GM19193 (cell line): ENCODE data around the gene DRAM2.

ENCODE experiments used
- POLR2A ChIP-seq: IDR thresholded peaks from 4 replicates; pipeline ENCODE4 v1.6.1; 2011; ENCODE audit not compliant: insufficient read depth, insufficient read length; ENCODE audit errors: extremely low read depth

Gene DRAM2

DNA sequence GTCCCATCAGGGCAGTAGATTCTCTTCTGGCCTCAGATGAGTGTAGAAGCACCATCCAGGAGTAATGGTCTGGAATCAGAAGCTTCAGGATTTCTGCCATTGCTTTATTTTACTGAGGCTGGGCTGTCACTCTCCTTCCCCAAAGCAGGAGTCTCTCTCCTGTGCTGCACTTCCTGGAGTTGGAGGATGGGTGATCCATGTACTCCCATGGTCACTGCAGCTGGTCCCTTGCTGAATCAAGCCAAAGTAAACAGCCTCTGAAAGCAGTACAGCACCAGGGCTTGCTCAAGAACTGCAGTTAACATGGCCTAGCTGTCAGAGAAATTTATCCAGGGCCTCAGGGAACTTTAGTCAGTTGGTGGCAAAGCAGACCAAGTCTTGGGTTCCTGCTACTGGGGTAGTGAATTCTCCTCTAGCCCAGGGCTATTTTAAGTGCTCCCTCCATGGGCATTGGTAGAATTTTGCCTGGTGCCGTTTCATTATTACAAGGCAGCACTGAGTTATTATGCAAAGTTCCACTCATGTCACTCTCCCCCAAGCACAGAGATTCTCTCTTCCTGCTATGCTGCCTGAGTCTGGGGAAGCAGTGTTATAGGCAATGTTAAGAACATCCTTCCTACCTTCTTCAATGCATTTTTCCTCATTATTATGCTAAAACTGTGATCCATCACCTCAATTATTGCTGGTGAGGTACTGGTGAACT, 29.5 kb downstream of the DRAM2 start:
- no peak for TF ChIP-seq POLR2A

DNA sequence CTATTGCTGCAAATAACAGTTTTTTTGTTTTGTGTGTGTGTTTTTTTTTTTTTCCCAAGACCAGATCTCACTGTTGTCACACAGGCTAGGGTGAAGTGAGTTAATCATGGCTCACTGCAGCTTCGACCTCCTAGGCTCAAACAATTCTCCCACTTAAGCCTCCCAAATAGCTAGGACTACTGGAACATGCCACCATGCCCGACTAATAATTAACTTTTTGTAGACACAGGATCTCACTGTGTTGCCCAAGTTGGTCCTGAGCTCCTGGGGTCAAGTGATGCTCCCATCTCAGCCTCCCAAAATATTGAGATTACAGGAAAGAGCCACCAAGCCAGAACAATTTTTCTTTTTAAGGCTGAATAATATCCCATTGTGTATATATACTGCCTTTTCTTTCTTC, 34.9 kb downstream of the DRAM2 start:
- no peak for TF ChIP-seq POLR2A

DNA sequence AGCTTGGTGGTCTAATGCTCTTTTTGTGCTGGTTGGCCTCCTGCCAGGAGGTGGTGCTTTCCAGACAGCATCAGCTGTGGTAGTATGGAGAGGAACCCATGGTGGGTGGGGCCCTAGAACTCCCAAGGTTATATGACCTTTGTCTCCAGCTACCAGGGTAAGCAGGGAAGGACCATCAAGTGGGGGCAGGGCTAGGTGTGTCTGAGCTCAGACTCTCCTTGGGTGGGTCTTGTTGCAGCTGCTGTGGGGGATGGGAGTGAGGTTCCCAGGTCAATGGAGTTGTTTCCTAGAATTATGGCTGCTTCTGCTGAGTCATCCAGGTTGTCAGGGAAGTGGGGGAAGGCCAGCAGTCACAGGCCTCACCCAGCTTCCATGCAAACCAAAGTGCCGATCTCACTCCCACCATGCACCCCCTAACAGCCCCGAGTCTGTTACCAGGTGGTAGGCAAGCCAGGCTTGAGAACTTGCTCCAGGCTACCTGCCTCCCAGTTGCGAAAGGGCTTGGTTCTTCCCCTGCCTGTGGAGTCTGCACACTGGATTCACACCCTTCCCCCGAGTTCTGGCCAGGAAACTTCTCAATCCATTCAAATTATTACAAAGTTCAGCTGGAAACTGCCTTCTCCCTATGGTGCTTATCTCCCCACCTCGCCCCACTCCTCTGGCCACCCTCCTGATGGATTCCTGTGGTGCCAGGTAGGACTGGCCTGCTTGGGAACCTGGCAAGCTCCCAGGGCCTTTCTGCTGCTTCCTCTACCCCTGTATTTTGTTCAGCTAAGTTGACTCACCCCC, 37.8 kb downstream of the DRAM2 start:
- no peak for TF ChIP-seq POLR2A

DNA sequence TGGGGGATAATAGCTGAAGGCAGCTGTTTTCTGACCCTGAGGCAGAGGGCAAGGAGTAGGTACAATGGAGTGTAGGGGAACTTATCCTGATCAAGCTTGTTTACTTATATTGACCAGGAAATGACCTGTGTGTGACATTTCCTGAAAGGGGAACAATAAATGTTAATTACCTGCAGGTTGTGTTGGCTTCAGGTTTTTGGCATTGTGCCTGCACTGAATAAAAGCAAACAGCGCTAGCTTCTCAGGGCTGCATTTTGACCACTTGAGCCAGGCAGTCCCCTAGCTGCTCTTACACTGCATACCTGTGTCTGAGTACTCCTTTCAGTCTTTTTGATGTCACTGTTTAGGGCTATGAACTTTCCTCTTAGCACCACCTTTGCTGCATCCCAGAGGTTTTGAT, 40.6 kb downstream of the DRAM2 start:
- no peak for TF ChIP-seq POLR2A

DNA sequence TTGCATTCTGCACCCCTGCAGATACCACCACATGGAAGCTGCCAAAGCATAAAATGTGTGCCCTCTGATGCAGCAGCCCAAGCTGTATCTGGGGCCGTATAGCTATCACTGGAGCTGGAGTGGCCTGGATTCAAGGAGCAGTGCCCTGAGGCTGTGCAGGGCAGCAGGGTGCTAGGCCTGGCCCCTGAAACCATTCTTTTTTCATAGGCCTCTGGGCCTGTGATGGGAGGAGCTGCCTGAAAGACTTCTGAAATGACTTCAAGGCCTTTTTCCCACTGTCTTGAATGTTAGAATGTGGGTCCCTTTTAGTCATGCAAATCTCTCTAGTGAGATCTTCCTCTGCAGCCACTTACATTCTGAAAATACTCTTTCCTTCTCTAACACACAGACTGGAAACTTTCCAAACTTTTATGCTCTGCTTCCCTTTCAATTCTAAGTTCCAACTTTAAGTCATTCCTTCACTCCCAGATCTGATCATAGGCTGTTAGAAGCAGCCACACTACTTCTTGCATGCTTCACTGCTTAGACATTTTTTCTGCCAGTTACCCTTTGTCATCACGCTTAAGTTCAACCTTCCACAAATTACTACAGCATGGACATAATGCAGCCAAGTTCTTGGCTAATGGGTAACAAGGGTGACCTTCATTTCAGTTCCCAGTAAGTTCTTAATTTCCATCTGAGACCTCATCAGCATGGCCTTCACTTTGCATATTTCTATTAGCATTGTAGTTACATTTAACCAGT, 42.4 kb downstream of the DRAM2 start:
- TF ChIP-seq POLR2A: no peak

DNA sequence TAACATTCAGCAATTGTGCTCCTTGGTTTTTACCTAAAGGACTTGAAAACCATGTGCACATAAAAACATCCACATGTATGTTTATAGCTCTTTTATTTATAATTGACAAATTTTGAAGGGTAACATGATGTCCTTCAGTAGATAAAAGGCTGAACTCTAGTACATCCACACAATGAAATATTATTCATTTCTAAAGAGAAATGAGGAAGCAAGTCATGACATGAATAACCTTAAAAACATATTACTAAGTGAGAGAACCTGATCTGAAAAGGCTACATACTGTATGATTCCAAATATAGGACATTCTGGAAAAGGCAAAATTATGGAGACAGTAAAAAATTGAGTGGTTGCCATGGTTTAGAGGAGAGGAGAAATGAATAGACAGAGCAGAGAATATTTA, 50.3 kb downstream of the DRAM2 start:
- TF ChIP-seq POLR2A: no peak

DNA sequence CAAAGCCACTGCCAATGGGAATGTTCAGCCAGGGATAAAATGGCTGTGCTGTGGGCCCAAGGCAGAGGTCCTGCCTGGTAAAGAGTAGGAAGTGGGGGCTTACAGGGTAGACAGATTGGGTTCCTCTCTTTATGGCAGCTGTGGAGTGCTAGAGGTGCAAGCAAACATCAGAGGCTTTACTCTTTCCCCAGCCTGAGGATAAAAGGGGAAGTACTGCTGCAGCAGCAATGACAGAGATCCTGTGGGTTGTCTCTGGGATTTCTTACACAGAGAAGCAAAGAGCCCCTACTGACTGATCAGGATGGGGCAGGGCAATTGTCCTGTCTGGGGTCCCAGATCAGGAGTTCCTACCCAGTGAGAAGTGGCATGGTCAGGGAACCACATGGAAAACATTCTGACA, 54.2 kb downstream of the DRAM2 start:
- no peak for TF ChIP-seq POLR2A

DNA sequence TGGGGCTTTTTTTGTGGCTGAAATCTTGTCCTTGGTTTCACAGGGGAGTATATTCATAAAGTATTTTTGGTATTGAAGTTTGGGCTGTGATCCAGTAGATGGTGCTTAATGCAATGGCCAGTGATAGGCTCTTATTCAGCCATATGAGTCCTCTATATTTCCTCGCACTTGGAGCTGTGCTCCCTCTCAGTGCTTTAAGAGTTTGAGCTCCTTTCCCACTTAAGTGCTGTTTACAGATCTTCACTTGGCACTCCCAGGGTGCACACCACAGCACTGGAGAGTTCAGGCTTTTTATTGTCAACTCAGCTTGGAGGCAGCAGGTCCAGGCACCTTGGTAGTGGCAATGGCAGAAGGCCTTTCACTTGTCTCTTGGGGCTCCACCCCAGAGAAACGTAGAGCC, 54.9 kb downstream of the DRAM2 start:
- no peak for TF ChIP-seq POLR2A

DNA sequence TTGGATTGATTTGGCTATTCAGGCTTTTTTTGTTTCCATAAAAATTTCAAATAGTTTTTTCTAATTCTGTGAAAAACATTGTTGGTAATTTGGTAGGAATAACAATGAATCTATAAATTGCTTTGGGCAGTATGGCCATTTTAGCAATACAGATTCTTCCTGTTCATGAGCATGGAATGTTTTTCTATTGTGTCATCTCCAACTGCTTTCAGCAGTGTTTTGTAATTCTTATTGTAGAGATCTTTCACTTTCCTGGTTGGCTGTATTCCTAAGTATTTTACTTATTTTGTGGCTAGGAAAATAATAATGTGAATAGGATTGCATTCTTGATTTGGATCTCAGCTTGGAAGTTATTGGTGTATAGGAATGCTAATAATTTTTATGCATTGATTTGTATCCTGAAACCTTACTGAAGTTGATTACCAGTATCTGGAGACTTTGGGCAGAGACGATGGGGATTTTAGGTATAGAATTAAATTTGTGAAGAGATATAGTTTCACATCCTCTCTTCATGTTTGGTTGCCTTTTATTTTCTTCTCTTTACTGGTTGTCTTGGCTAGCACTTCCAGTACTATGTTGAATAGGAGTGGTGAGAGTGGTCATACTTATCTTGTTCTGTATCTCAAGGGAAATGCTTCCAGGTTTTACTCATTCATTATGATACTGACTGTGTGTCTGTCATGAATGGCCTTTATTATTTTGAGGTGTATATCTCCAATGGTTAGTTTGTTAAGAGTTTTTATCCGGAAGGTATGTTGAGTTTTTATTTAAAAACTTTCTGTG, 57.3 kb downstream of the DRAM2 start:
- no peak for TF ChIP-seq POLR2A
